ENCODE data around the gene ABHD4.

DNA sequence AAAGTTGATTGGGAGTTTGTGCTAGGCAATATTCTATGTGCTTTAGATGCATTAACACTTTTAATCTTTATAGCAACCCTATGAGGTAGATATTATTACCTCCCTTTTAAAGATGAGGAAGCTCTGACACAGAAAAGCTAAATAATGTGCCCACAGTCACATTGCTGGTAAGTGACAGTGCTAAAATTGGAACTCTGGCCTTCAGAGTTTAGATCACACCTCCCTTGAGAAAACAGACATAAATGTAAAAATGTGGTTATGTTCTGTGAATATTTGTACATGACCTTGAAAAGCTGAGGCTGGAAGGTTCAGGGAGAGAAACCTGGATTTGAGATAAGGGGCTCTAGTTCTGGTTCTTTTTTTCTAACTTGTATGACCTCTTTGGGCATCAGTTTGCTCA is 1.9 kb downstream of the ABHD4 start:
- TF ChIP-seq, protein P1, sequence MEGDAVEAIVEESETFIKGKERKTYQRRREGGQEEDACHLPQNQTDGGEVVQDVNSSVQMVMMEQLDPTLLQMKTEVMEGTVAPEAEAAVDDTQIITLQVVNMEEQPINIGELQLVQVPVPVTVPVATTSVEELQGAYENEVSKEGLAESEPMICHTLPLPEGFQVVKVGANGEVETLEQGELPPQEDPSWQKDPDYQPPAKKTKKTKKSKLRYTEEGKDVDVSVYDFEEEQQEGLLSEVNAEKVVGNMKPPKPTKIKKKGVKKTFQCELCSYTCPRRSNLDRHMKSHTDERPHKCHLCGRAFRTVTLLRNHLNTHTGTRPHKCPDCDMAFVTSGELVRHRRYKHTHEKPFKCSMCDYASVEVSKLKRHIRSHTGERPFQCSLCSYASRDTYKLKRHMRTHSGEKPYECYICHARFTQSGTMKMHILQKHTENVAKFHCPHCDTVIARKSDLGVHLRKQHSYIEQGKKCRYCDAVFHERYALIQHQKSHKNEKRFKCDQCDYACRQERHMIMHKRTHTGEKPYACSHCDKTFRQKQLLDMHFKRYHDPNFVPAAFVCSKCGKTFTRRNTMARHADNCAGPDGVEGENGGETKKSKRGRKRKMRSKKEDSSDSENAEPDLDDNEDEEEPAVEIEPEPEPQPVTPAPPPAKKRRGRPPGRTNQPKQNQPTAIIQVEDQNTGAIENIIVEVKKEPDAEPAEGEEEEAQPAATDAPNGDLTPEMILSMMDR (IDR thresholded peaks at IDR 0.05; ENCODE audit: low read depth, low read length) = no peak
- no peak for TF ChIP-seq EZH2phosphoT487 (IDR thresholded peaks at IDR 0.05; ENCODE audit: low read depth)

Measured in OCI-LY3 (cell line).